Measurements from ENCODE around the gene KCMF1. TPM values are rescaled to one million over a fixed set of nuclear protein-coding genes. Genes with fewer than 3 reads are reported as not detected.
A peak's percentile ranks its signal among the peaks of the same experiment; 100 is the strongest.

KCMF1 gene
- total RNA-seq (2021; ENCODE audit: unreplicated experiment) (163 TPM), Bru-seq, nascent RNA (percentile 96 among the genes with signal in this experiment), BruChase-seq, experiment 1, labeled RNA remaining after a 2-hour chase (percentile 90 among the genes with signal in this experiment), BruChase-seq, experiment 2, labeled RNA remaining after a 6-hour chase (percentile 92 among the genes with signal in this experiment)
- polyA plus RNA-seq (2012; ENCODE audit: insufficient read length) = 73.4 TPM
- long read RNA-seq, full-length matches to known transcripts = 152 of 197 reads
- long read RNA-seq, partial matches to known transcripts = 28 of 197 reads
- long read RNA-seq, other reads (novel, unspliced or antisense) = 17 of 197 reads

DNA sequence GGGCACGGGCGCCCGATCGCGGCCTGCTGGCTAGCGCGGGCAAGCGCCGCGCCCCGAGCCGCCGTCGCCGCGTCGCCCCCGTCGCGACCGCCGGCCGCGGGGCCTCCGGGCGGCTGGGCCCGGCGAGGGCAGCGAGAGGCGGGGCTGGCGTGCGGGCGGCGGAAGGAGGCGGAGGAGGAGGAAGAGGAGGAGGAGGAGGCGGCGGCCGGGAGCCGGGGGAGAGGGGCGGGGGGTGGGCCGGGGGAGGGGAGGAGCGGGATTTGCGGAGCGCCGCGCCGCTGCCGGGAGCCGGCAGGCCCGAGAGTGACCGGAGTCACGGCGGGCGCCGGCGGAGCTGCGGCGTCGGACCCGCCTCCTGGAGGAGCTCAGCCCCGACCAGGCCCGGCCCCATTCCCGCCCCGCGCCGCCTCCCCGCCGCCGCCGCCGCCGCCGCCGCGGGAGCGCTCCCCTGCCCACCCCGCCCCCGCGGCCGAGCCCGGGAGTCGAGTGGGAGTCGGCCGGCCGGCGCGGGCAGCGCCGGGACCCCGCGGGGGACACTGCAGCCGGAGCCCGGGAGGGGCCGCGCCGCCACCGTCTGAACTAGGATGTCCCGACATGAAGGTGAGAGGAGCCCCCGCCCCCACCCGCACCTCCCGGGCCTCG lies at the start of gene KCMF1:
TSS of gene KCMF1 (plus strand) at position 294 of the 642 bp plus-strand sequence. CDS start at position 585, 291 bp downstream.
- in situ Hi-C loops (cut with HindIII; ENCODE audit: low pct_unique_long_range_greater_than_20kb, low sequenced_read_pairs) (no loop called here), intact Hi-C loops (cut with micrococcal nuclease; ENCODE audit: unreplicated experiment) (no loop called here)
- no TSS peak for BruUV-seq (replicated peaks)
- H3K27ac ChIP-seq (ENCODE audit: low read length) = peak within 1 kb of the TSS; percentile 98
- DNase-seq (ENCODE audit: low read depth, low spot score) (no peak), ATAC-seq (peak; percentile 89)
- peaks cover 10% of the 10 kb centered on the region for H3K36me3 ChIP-seq (ENCODE audit: control insufficient read depth, insufficient read depth, low read length)
- CTCF ChIA-PET = interaction anchor here (0.5 to 1.0 kb wide), 2 partner anchors 44 to 45 kb away, joined by 3 to 4 read pairs; no protein-coding TSS in a partner anchor
- H3K4me1 ChIP-seq (ENCODE audit: control insufficient read depth, insufficient read depth, low read length) = peaks cover 26% of the 10 kb centered on the region
- H3K27me3 ChIP-seq (ENCODE audit: control insufficient read depth, insufficient read depth, low read length) = no peaks in the 10 kb centered on the region
- no peaks in the 10 kb centered on the region for H3K9me3 ChIP-seq (ENCODE audit: control insufficient read depth, insufficient read depth, low read depth, low read length)
- POLR2A ChIA-PET = interaction anchor here (0.6 to 0.7 kb wide), 4 partner anchors 10 to 45 kb away, joined by 3 to 5 read pairs (median 4); no protein-coding TSS in a partner anchor
- no peak for TF ChIP-seq POLR2AphosphoS5 (IDR thresholded peaks at IDR 0.05; ENCODE audit: low read depth, low read length)
- TF ChIP-seq TCF7L2 (IDR thresholded peaks at IDR 0.05; ENCODE audit: low read depth, low read length) = no peak
- no peak for TF ChIP-seq REST (IDR thresholded peaks at IDR 0.05; ENCODE audit: insufficient read depth in 1 of 2, low read depth in 2 of 2, low read length in 1 of 2)
- no peak for TF ChIP-seq SIN3A (IDR thresholded peaks at IDR 0.05; ENCODE audit: borderline replicate concordance, insufficient read depth, low read depth, low read length)
- TF ChIP-seq CTCF (IDR thresholded peaks at IDR 0.05) = no peak
- H3K4me3 ChIP-seq (ENCODE audit: low read depth in 2 of 2, low read length in 2 of 2) = peak within 1 kb of the TSS; percentile 93 to 100

DNA sequence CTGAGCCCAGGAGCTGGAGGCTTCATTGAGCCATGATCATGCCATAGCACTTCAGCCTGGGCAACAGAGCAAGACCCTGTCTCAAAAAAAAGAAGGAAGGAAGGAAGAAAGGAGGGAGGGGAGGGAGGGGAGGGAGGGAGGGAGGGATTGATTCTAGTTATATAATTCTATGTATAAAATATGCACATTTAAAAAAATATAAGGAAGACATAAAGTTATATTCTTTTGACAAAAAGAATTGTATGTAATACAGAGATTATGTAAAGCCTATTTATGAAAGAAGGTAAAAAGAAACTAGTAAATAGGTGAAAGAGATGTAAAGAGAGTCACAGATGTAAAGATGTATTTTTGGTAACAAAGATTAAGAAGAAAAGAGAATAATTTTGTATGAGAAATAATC lies 48.0 kb upstream of the KCMF1 start:
- CTCF ChIA-PET = no interaction called here
- TF ChIP-seq POLR2AphosphoS5 (IDR thresholded peaks at IDR 0.05; ENCODE audit: low read depth, low read length) (no peak), SIN3A (IDR thresholded peaks at IDR 0.05; ENCODE audit: borderline replicate concordance, insufficient read depth, low read depth, low read length) (no peak), REST (IDR thresholded peaks at IDR 0.05; ENCODE audit: insufficient read depth in 1 of 2, low read depth in 2 of 2, low read length in 1 of 2) (no peak), CTCF (IDR thresholded peaks at IDR 0.05) (no peak)
- ATAC-seq = no peak
- POLR2A ChIA-PET = interaction anchor here (0.6 kb wide), 1 partner anchor 16 kb away, joined by 6 read pairs; no protein-coding TSS in a partner anchor
- no peaks in the 10 kb centered on the region for H3K36me3 ChIP-seq (ENCODE audit: control insufficient read depth, insufficient read depth, low read length)
- no TSS peak for BruUV-seq (replicated peaks)
- H3K4me1 ChIP-seq (ENCODE audit: control insufficient read depth, insufficient read depth, low read length) = peaks cover 29% of the 10 kb centered on the region
- no peak overlapping the region for H3K27ac ChIP-seq (ENCODE audit: low read length)
- no peak for DNase-seq (ENCODE audit: low read depth, low spot score)
- no peaks in the 10 kb centered on the region for H3K27me3 ChIP-seq (ENCODE audit: control insufficient read depth, insufficient read depth, low read length)
- intact Hi-C loops (cut with micrococcal nuclease; ENCODE audit: unreplicated experiment) = no loop called here
- in situ Hi-C loops (cut with HindIII; ENCODE audit: low pct_unique_long_range_greater_than_20kb, low sequenced_read_pairs) = no loop called here
- H3K4me3 ChIP-seq (ENCODE audit: low read depth in 2 of 2, low read length in 2 of 2) = no peak overlapping the region
- H3K9me3 ChIP-seq (ENCODE audit: control insufficient read depth, insufficient read depth, low read depth, low read length) = no peaks in the 10 kb centered on the region
